H1 (cell line): ENCODE measurements around the gene ZNF789. TPM values are rescaled to one million over a fixed set of nuclear protein-coding genes. Genes with fewer than 3 reads are reported as not detected.
A peak's percentile ranks its signal among the peaks of the same experiment; 100 is the strongest.

Source experiments
- KDM4A ChIP-seq: IDR thresholded peaks from one replicate; pipeline ENCODE4 v1.7.1; 2012; ENCODE audit warnings: low read depth, mild to moderate bottlenecking, moderate library complexity, low read length, inconsistent platforms; ENCODE audit not compliant: severe bottlenecking
- PHF8 ChIP-seq: fragments of 200-600 bp; sonication (generic); conservative IDR thresholded peaks from 2 replicates; pipeline ENCODE4 v1.7.1; 2012; ENCODE audit warnings: low read depth, mild to moderate bottlenecking, inconsistent platforms, low read length, moderate library complexity
- RBBP5 ChIP-seq: IDR thresholded peaks from 2 replicates; pipeline ENCODE4 v1.7.1; 2012; ENCODE audit warnings: low read depth, mild to moderate bottlenecking, inconsistent platforms, low read length, moderate library complexity, borderline replicate concordance
- SP4 ChIP-seq: IDR thresholded peaks from 2 replicates; pipeline ENCODE4 v1.6.1; 2012; ENCODE audit warnings: low read length, inconsistent platforms
- TAF1 ChIP-seq: IDR thresholded peaks from 2 replicates; pipeline ENCODE4 v1.6.1; 2011; ENCODE audit warnings: mild to moderate bottlenecking, low read depth, low read length
- TBP ChIP-seq: IDR thresholded peaks from 2 replicates; pipeline ENCODE4 v1.6.1; 2011; ENCODE audit warnings: low read depth, low read length, improper control_type of control experiment
- polyA plus RNA-seq, 7 experiments: library from polyadenylated mRNA; depleted of rRNA in 3 of 7; stranded (reverse) in 5 of 7; unstranded in 2 of 7; fragments of >200 nt in 5 of 7; fragments of 200-250 nt in 2 of 7; gene quantifications; 1 replicate in 5 of 7; 2 replicates in 1 of 7; 4 replicates in 1 of 7; pipeline versions ENCODE4 v1.2.1 to v1.2.3, GENCODE V29; 2011 to 2013; ENCODE audit warnings: missing spikeins in 2 of 7, mixed read lengths in 2 of 7
- total RNA-seq: library from RNA; stranded (reverse); fragmentation: NEBNext Ultra II Directional; extraction: Animal tissue kit (Norgen Biotek cat#: 25700); gene quantifications from 2 replicates; pipeline ENCODE4 v1.2.1, GENCODE V29; 2021
- TF ChIP-seq, protein P1 (sequence below): IDR thresholded peaks from 2 replicates; pipeline ENCODE4 v1.6.1; 2012; ENCODE audit warnings: inconsistent platforms

Gene ZNF789
- total and polyA plus RNA-seq, 2 of the 8 experiments (the other 6 are each of a cell fraction or from before 2014, with no cell fraction given): 11.4 to 12.5 TPM

DNA sequence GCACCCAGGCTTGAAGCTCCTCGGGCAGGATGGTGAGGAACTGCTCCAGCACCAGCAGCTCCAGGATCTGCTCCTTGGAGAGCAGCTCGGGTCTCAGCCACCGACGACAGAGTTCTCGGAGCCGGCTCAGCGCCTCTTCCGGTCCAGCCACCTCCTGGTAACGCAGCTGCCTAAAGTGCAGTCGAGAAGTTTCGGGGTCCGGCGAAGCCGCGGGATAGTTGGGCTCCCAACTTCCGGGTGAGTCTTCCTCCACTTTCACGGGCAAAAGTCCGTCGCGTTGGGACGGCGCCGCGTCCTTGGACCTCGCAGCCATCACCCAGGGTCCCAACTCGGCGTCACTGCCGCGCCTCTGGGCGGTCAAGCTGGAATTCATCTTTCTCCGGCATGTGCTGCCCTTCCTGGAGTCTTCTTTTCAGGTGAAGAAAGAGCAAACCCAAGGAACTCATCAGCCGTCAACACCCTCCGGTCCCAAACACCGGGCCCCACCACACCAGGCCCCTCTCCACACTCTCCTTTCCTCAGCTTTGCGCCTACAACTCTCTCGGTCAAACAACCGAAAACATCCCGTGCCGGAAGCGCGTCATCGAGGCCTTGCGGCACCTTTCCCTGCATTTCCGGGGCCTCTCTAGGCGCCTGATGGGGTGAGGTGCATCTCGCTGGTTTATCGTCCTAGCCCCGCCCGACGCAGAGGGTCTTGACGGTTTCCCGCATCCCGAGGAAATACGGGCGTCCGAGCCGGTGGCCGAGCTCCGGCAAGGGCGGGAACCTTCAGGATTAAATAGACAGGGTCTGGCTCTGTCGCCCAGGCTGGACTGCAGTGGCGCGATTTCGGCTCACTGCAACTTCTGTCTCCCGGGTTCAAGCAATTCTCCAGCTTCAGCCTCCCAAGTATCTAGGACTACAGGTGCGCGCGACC lies 27.3 kb downstream of the ZNF789 start, which contains the start of gene ZNF394 (continued):
- peak; percentile 92 for TF ChIP-seq RBBP5
- peak; percentile 94 for TF ChIP-seq TAF1
- peak; percentile 24 for TF ChIP-seq KDM4A
- TF ChIP-seq TBP: peak; percentile 90
- TF ChIP-seq, protein P1, sequence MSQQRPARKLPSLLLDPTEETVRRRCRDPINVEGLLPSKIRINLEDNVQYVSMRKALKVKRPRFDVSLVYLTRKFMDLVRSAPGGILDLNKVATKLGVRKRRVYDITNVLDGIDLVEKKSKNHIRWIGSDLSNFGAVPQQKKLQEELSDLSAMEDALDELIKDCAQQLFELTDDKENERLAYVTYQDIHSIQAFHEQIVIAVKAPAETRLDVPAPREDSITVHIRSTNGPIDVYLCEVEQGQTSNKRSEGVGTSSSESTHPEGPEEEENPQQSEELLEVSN: 0 out of 2 replicates have a peak, but pooled peaks have one; percentile 3
- peak; percentile 90 for TF ChIP-seq PHF8
- no peak; the same call in 1 of the 2 replicates for TF ChIP-seq SP4
